HCT116 (cell line): ENCODE results near the gene WWOX. TPM values are rescaled to one million over a fixed set of nuclear protein-coding genes. Genes with fewer than 3 reads are reported as not detected.

Source experiments
- ATAC-seq: fragments of 200-7000 bp; cut with Tn5 transposase; 2 replicates; pipeline ENCODE4 v1.9.1; 2020; ENCODE audit warnings: mild to moderate bottlenecking, moderate library complexity
- BruUV-seq: library from RNA; stranded (reverse); fragments of 400-500 nt; replicated peaks from 2 replicates; lab custom pipeline; 2021; lab: Mats Ljungman, UMichigan
- CTCF ChIA-PET: fragments of 300-600 bp; sonication (Branson Sonifier 250); formaldehyde crosslinking; loops from one replicate; lab custom pipeline; 2021; ENCODE audit warnings: antibody characterized with exemption; lab: Charles Lee
- POLR2A ChIA-PET: fragments of 300-600, 350-600 bp; sonication (Branson Sonifier 250); formaldehyde crosslinking; loops from one replicate; lab custom pipeline; 2021; ENCODE audit warnings: antibody characterized with exemption; lab: Charles Lee
- RAD21 ChIA-PET, 2 experiments: fragments of 300-600 bp; sonication (Branson Sonifier 250); formaldehyde crosslinking; loops; one replicate each; lab custom pipeline; 2023; ENCODE audit warnings: low total read pairs in 2 of 2; ENCODE audit not compliant: uncharacterized antibody in 2 of 2, unreplicated experiment in 2 of 2, low non-redundant PET in 1 of 2; lab: Charles Lee
- DNase-seq: peaks from one replicate; pipeline ENCODE4 v3.0.0-alpha.2; 2010; ENCODE audit warnings: low read depth, low spot score
- H2AFZ ChIP-seq: fragments of 200-600 bp; shearing (Covaris generic), sonication (generic); 2 replicates; pipeline ENCODE4 v1.6.1; 2017; ENCODE audit warnings: low read depth, mixed run types, mixed read lengths, antibody characterized with exemption, low read length; ENCODE audit not compliant: poor library complexity, severe bottlenecking
- H3K27ac ChIP-seq: 2 replicates; pipeline ENCODE4 v1.5.1; 2012; ENCODE audit warnings: low read depth, low read length
- H3K27me3 ChIP-seq: fragments of 200-600 bp; sonication (generic); 2 replicates; pipeline ENCODE4 v1.6.1; 2016; ENCODE audit warnings: mixed run types, low read length, mixed read lengths; ENCODE audit not compliant: insufficient read depth
- H3K36me3 ChIP-seq, 2 experiments: fragments of 200-500 bp in 1 of 2; fragments of 200-600 bp in 1 of 2; sonication (Bioruptor generic) in 1 of 2; sonication (generic) in 1 of 2; 2 replicates each; pipeline versions ENCODE4 v1.5.1 to v1.6.1; 2014 to 2016; ENCODE audit warnings: low read length in 2 of 2, inconsistent platforms in 1 of 2, mixed read lengths in 1 of 2, mixed run types in 1 of 2; ENCODE audit not compliant: insufficient read depth in 2 of 2, control insufficient read depth in 1 of 2
- H3K4me1 ChIP-seq, 2 experiments: fragments of 200-600 bp in 1 of 2; sonication (generic) in 1 of 2; 2 replicates each; pipeline versions ENCODE4 v1.5.1 to v1.6.1; 2012 to 2017; ENCODE audit warnings: low read length in 2 of 2, inconsistent platforms in 1 of 2, mild to moderate bottlenecking in 1 of 2, mixed read lengths in 1 of 2, mixed run types in 1 of 2, moderate library complexity in 1 of 2; ENCODE audit not compliant: insufficient read depth in 2 of 2, control insufficient read depth in 1 of 2
- H3K4me2 ChIP-seq: fragments of 200-600 bp; sonication (generic); 2 replicates; pipeline ENCODE4 v1.6.1; 2017; ENCODE audit warnings: mixed run types, low read length, mixed read lengths
- H3K4me3 ChIP-seq, 2 experiments: fragments of 200-600 bp in 1 of 2; sonication (generic) in 1 of 2; replicated peaks in 1 of 2; 2 replicates each; pipeline ENCODE4 v1.5.1; 2011 to 2016; ENCODE audit warnings: low read length in 2 of 2, control low read depth in 1 of 2, low read depth in 1 of 2, mild to moderate bottlenecking in 1 of 2, mixed read lengths in 1 of 2, mixed run types in 1 of 2
- H3K79me2 ChIP-seq: fragments of 200-600 bp; sonication (generic); 2 replicates; pipeline ENCODE4 v1.6.1; 2017; ENCODE audit warnings: mild to moderate bottlenecking, mixed run types, low read length, moderate library complexity, mixed read lengths; ENCODE audit not compliant: insufficient read depth
- H3K9ac ChIP-seq: fragments of 200-600 bp; sonication (generic); 2 replicates; pipeline ENCODE4 v1.6.1; 2016; ENCODE audit warnings: low read length, mixed read lengths
- H3K9me2 ChIP-seq: fragments of 200-600 bp; sonication (generic), shearing (Covaris generic); 2 replicates; pipeline ENCODE4 v1.6.1; 2017; ENCODE audit warnings: mixed run types, mild to moderate bottlenecking, moderate library complexity; ENCODE audit not compliant: insufficient read depth
- H3K9me3 ChIP-seq, 2 experiments: fragments of 200-500 bp in 1 of 2; fragments of 200-600 bp in 1 of 2; sonication (Bioruptor generic) in 1 of 2; sonication (generic) in 1 of 2; 2 replicates each; pipeline ENCODE4 v1.6.1; 2014 to 2017; ENCODE audit warnings: low read length in 2 of 2, mixed read lengths in 2 of 2, inconsistent platforms in 1 of 2, low read depth in 1 of 2, mild to moderate bottlenecking in 1 of 2, mixed run types in 1 of 2, moderate library complexity in 1 of 2; ENCODE audit not compliant: control insufficient read depth in 1 of 2, insufficient read depth in 1 of 2
- H4K20me1 ChIP-seq: fragments of 200-600 bp; sonication (generic), shearing (Covaris generic); 2 replicates; pipeline ENCODE4 v1.6.1; 2017; ENCODE audit warnings: mixed run types, mild to moderate bottlenecking, moderate library complexity; ENCODE audit not compliant: insufficient read depth
- ATF3 ChIP-seq: IDR thresholded peaks from 2 replicates; pipeline ENCODE4 v1.6.1; 2012
- CEBPB ChIP-seq: IDR thresholded peaks from 2 replicates; pipeline ENCODE4 v1.6.1; 2012; ENCODE audit warnings: low read depth
- CTCF ChIP-seq, 3 experiments: fragments of 200-600 bp in 1 of 3; sonication (generic) in 1 of 3; IDR thresholded peaks in 2 of 3; conservative IDR thresholded peaks in 1 of 3; 2 replicates each; pipeline ENCODE4 v1.5.1; 2012 to 2017; ENCODE audit warnings: low read depth in 2 of 3, low read length in 2 of 3, antibody characterized with exemption in 1 of 3, borderline replicate concordance in 1 of 3, control low read depth in 1 of 3, mild to moderate bottlenecking in 1 of 3, mixed read lengths in 1 of 3, mixed run types in 1 of 3, moderate library complexity in 1 of 3; ENCODE audit not compliant: insufficient read depth in 1 of 3
- ELF1 ChIP-seq: IDR thresholded peaks from 2 replicates; pipeline ENCODE4 v1.6.1; 2012; ENCODE audit warnings: low read depth, borderline replicate concordance
- EZH2 ChIP-seq: fragments of 200-600 bp; sonication (generic); IDR thresholded peaks from 2 replicates; pipeline ENCODE4 v1.6.1; 2017; ENCODE audit warnings: antibody characterized with exemption, mixed run types
- EZH2phosphoT487 ChIP-seq: fragments of 200-600 bp; IDR thresholded peaks from 2 replicates; pipeline ENCODE4 v1.6.1; 2018; ENCODE audit warnings: antibody characterized with exemption, borderline replicate concordance
- RAD21 ChIP-seq: IDR thresholded peaks from 2 replicates; pipeline ENCODE4 v1.6.1; 2012; ENCODE audit warnings: low read depth, mild to moderate bottlenecking
- REST ChIP-seq: IDR thresholded peaks from 2 replicates; pipeline ENCODE4 v1.6.1; 2012; ENCODE audit warnings: low read depth
- SP1 ChIP-seq: IDR thresholded peaks from 2 replicates; pipeline ENCODE4 v1.6.1; 2012; ENCODE audit warnings: low read depth
- SRF ChIP-seq: IDR thresholded peaks from 2 replicates; pipeline ENCODE4 v1.6.1; 2012; ENCODE audit warnings: low read depth
- ZBTB33 ChIP-seq: IDR thresholded peaks from 2 replicates; pipeline ENCODE4 v1.6.1; 2011; ENCODE audit warnings: mild to moderate bottlenecking, low read length, moderate library complexity; ENCODE audit not compliant: insufficient replicate concordance; ENCODE audit errors: extremely low read depth
- ZNF274 ChIP-seq: fragments of 200-500 bp; sonication (Bioruptor generic); IDR thresholded peaks from 2 replicates; pipeline ENCODE4 v1.6.1; 2014; ENCODE audit warnings: mild to moderate bottlenecking, low read depth, low read length, inconsistent platforms
- intact Hi-C: fragments of 100-400 bp; cut with micrococcal nuclease; formaldehyde crosslinking; loops from 2 replicates; pipeline ENCODE4 v1.10.0; 2022
- total RNA-seq: library from RNA; stranded (reverse); gene quantifications from one replicate; pipeline ENCODE4 v1.2.1, GENCODE V29; 2021; ENCODE audit not compliant: unreplicated experiment

WWOX gene
- total RNA-seq, 1 experiment from 2014 or later, result 13.7 TPM

- TF ChIP-seq CTCF (IDR thresholded peaks at IDR 0.05 in 2 of 3, conservative IDR thresholded peaks at IDR 0.05 in 1 of 3; ENCODE audit: borderline replicate concordance in 1 of 3, insufficient read depth in 1 of 3, low read depth in 2 of 3, low read length in 2 of 3) (no peak), ZNF274 (no peak), ELF1 (no peak), RAD21 (no peak), EZH2 (no peak), REST (no peak)
- TF ChIP-seq, all 23 proteins: peak for 0
Observed at GRCh38 chr16:78667675-78668074, 568.2 kb downstream of the WWOX start (continued).

GRCh38 chr16:78668393-78668792 is 568.9 kb downstream of the WWOX start:
- no peaks in the 10 kb centered on the region for H3K36me3 ChIP-seq
- ATAC-seq, result no peak
- no peak overlapping the region for H3K4me2 ChIP-seq
- no peaks in the 10 kb centered on the region for H4K20me1 ChIP-seq
- BruUV-seq, result no TSS peak
- no peak for TF ChIP-seq CEBPB
- TF ChIP-seq EZH2phosphoT487, result no peak
- no peak for TF ChIP-seq EZH2
- no peak for TF ChIP-seq ZBTB33
- TF ChIP-seq SRF, result no peak
- TF ChIP-seq ATF3, result no peak
- TF ChIP-seq SP1, result no peak
- TF ChIP-seq, all 23 proteins: peak for 0
- Histone ChIP-seq H3K4me3 (no peak overlapping the region), H2AFZ (no peak overlapping the region), H3K9me2 (no peaks in the 10 kb centered on the region), H3K27me3 (no peaks in the 10 kb centered on the region), H3K9ac (no peak overlapping the region), H3K4me1 (no peaks in the 10 kb centered on the region), H3K27ac (no peak overlapping the region), H3K9me3 (no peaks in the 10 kb centered on the region), H3K79me2 (no peaks in the 10 kb centered on the region)
- ChIA-PET CTCF (no interaction called here), RAD21 (no interaction called here), POLR2A (no interaction called here)
- intact Hi-C loops, result no loop called here
- DNase-seq, result no peak
